Measurements from ENCODE around the gene KCNA10.

Gene KCNA10

GRCh38 chr1:110477445-110477957 lies 41.5 kb downstream of the KCNA10 start:
- Histone ChIP-seq H3K4me3 (ENCODE audit: low read depth in 1 of 2, low read length in 1 of 2) (no peak overlapping the region), H3K4me1 (ENCODE audit: control insufficient read depth in 1 of 2, insufficient read depth in 1 of 2, low read depth in 1 of 2, low read length in 1 of 2) (no peaks in the 10 kb centered on the region), H3K9me3 (no peaks in the 10 kb centered on the region), H3K36me3 (no peaks in the 10 kb centered on the region), H3K27ac (no peak overlapping the region), H3K27me3 (peaks cover 8% of the 10 kb centered on the region)
- TF ChIP-seq CTCF (IDR thresholded peaks at IDR 0.05) = no peak

- Histone ChIP-seq H3K4me1 (ENCODE audit: control insufficient read depth in 1 of 2, insufficient read depth in 1 of 2, low read depth in 1 of 2, low read length in 1 of 2) (no peaks in the 10 kb centered on the region), H3K27me3 (peaks cover 8% of the 10 kb centered on the region), H3K4me3 (ENCODE audit: low read depth in 1 of 2, low read length in 1 of 2) (no peak overlapping the region), H3K36me3 (no peaks in the 10 kb centered on the region), H3K9me3 (no peaks in the 10 kb centered on the region), H3K27ac (no peak overlapping the region)
- no peak for TF ChIP-seq CTCF (IDR thresholded peaks at IDR 0.05)
Observed at GRCh38 chr1:110477041-110477440, 41.9 kb downstream of the KCNA10 start.

GRCh38 chr1:110476028-110476765 lies 42.8 kb downstream of the KCNA10 start:
- Histone ChIP-seq H3K27ac (no peak overlapping the region), H3K4me1 (ENCODE audit: control insufficient read depth in 1 of 2, insufficient read depth in 1 of 2, low read depth in 1 of 2, low read length in 1 of 2) (no peaks in the 10 kb centered on the region), H3K36me3 (no peaks in the 10 kb centered on the region), H3K27me3 (peaks cover 8% of the 10 kb centered on the region), H3K4me3 (ENCODE audit: low read depth in 1 of 2, low read length in 1 of 2) (no peak overlapping the region), H3K9me3 (no peaks in the 10 kb centered on the region)
- TF ChIP-seq CTCF (IDR thresholded peaks at IDR 0.05) = no peak

- TF ChIP-seq CTCF (IDR thresholded peaks at IDR 0.05) = no peak
- Histone ChIP-seq H3K4me3 (ENCODE audit: low read depth in 1 of 2, low read length in 1 of 2) (no peak overlapping the region), H3K27ac (no peak overlapping the region), H3K4me1 (ENCODE audit: control insufficient read depth in 1 of 2, insufficient read depth in 1 of 2, low read depth in 1 of 2, low read length in 1 of 2) (no peaks in the 10 kb centered on the region), H3K36me3 (no peaks in the 10 kb centered on the region), H3K9me3 (no peaks in the 10 kb centered on the region), H3K27me3 (peaks cover 8% of the 10 kb centered on the region)
Observed at GRCh38 chr1:110475362-110476027, 43.5 kb downstream of the KCNA10 start.

GRCh38 chr1:110474444-110474843 lies 44.5 kb downstream of the KCNA10 start:
- Histone ChIP-seq H3K9me3 (no peaks in the 10 kb centered on the region), H3K36me3 (no peaks in the 10 kb centered on the region), H3K27ac (no peak overlapping the region), H3K4me1 (ENCODE audit: control insufficient read depth in 1 of 2, insufficient read depth in 1 of 2, low read depth in 1 of 2, low read length in 1 of 2) (no peaks in the 10 kb centered on the region), H3K4me3 (ENCODE audit: low read depth in 1 of 2, low read length in 1 of 2) (no peak overlapping the region), H3K27me3 (peaks cover 8% of the 10 kb centered on the region)
- no peak for TF ChIP-seq CTCF (IDR thresholded peaks at IDR 0.05)
